A549 (cell line): ENCODE measurements around the gene ADAMTSL5.

Source experiments
- CEBPB ChIP-seq, 2 experiments: fragments of >200 bp in 1 of 2; sonication (Bioruptor Twin) in 1 of 2; formaldehyde crosslinking in 1 of 2; IDR thresholded peaks; 2 replicates each; pipeline ENCODE4 v1.6.1; 2012 to 2016
- CHD2 ChIP-seq: fragments of 150-350 bp; IDR thresholded peaks from 2 replicates; pipeline ENCODE4 v1.6.1; 2014; ENCODE audit warnings: low read length; ENCODE audit not compliant: partially characterized antibody
- EP300 ChIP-seq, 2 experiments: fragments of >200 bp; sonication (Bioruptor Twin); formaldehyde crosslinking; IDR thresholded peaks; 2 replicates in 1 of 2; 3 replicates in 1 of 2; pipeline ENCODE4 v1.6.1; 2016 to 2017
- ESRRA ChIP-seq: fragments of 150-350 bp; IDR thresholded peaks from 2 replicates; pipeline ENCODE4 v1.6.1; 2014; ENCODE audit warnings: mild to moderate bottlenecking, low read length, borderline replicate concordance
- MAFK ChIP-seq: fragments of 450-650 bp; IDR thresholded peaks from 2 replicates; pipeline ENCODE4 v1.6.1; 2014; ENCODE audit not compliant: partially characterized antibody
- NR3C1 ChIP-seq: fragments of >200 bp; sonication (Bioruptor Twin); formaldehyde crosslinking; IDR thresholded peaks from 3 replicates; pipeline ENCODE4 v1.6.1; 2017
- POLR2A ChIP-seq: IDR thresholded peaks from 2 replicates; pipeline ENCODE4 v1.6.1; 2012; ENCODE audit warnings: mild to moderate bottlenecking, low read length
- ZFP36 ChIP-seq: fragments of 450-650 bp; IDR thresholded peaks from 2 replicates; pipeline ENCODE4 v1.6.1; 2014; ENCODE audit warnings: borderline replicate concordance; ENCODE audit not compliant: partially characterized antibody
- TF ChIP-seq, protein P1 (sequence below): fragments of 450-650 bp; IDR thresholded peaks from 2 replicates; pipeline ENCODE4 v1.6.1; 2014; ENCODE audit warnings: antibody characterized with exemption
- TF ChIP-seq, protein P2 (sequence below): fragments of >200 bp; sonication (Bioruptor Twin); formaldehyde crosslinking; IDR thresholded peaks from 3 replicates; pipeline ENCODE4 v1.5.1; 2016
- TF ChIP-seq, protein P3 (sequence below): fragments of 200-600 bp; sonication (generic); IDR thresholded peaks from 2 replicates; pipeline ENCODE4 v1.6.1; 2016; ENCODE audit warnings: antibody characterized with exemption, mild to moderate bottlenecking, moderate library complexity
- TF ChIP-seq, protein P4 (sequence below): fragments of 150-350 bp; IDR thresholded peaks from 2 replicates; pipeline ENCODE4 v1.6.1; 2014; ENCODE audit warnings: low read depth, mild to moderate bottlenecking, low read length
- TF ChIP-seq, protein P5 (sequence below): IDR thresholded peaks from 2 replicates; pipeline ENCODE4 v1.6.1; 2012

DNA sequence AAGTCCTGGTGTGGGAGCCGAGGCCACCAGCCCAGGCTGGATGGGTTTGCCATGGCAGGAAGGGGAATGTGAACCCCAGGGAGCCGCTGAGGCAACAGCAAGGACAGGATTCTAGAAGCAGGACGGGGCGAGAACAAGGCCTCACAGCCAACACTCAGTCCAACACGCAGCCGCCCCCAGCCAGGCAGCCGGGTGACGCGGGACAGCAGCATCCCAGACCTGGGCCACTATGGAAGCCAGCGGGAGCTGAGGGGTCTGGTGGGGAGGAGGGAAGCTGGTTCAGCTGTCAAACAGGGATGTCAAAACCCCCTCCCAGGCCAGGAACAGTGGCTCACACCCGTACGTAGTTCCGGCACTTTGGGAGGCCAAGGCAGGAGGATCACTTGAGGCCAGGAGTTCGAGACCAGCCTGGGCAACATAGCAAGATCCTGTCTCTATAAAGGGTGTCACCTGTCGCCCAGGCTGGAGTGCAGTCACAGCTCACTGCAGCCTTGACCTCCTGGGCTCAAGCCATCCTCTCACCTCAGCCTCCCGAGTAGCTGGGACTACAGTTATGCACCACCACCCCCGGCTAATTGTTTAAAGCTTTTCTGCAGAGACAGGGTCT, 48.5 kb upstream of the ADAMTSL5 start:
- TF ChIP-seq ESRRA: no peak
- TF ChIP-seq, protein P1, sequence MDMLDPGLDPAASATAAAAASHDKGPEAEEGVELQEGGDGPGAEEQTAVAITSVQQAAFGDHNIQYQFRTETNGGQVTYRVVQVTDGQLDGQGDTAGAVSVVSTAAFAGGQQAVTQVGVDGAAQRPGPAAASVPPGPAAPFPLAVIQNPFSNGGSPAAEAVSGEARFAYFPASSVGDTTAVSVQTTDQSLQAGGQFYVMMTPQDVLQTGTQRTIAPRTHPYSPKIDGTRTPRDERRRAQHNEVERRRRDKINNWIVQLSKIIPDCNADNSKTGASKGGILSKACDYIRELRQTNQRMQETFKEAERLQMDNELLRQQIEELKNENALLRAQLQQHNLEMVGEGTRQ: no peak
- TF ChIP-seq, protein P2, sequence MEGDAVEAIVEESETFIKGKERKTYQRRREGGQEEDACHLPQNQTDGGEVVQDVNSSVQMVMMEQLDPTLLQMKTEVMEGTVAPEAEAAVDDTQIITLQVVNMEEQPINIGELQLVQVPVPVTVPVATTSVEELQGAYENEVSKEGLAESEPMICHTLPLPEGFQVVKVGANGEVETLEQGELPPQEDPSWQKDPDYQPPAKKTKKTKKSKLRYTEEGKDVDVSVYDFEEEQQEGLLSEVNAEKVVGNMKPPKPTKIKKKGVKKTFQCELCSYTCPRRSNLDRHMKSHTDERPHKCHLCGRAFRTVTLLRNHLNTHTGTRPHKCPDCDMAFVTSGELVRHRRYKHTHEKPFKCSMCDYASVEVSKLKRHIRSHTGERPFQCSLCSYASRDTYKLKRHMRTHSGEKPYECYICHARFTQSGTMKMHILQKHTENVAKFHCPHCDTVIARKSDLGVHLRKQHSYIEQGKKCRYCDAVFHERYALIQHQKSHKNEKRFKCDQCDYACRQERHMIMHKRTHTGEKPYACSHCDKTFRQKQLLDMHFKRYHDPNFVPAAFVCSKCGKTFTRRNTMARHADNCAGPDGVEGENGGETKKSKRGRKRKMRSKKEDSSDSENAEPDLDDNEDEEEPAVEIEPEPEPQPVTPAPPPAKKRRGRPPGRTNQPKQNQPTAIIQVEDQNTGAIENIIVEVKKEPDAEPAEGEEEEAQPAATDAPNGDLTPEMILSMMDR: no peak
- no peak for TF ChIP-seq MAFK
- no peak for TF ChIP-seq POLR2A
- TF ChIP-seq CEBPB (IDR thresholded peaks at IDR 0.05): no peak
- TF ChIP-seq, protein P3, sequence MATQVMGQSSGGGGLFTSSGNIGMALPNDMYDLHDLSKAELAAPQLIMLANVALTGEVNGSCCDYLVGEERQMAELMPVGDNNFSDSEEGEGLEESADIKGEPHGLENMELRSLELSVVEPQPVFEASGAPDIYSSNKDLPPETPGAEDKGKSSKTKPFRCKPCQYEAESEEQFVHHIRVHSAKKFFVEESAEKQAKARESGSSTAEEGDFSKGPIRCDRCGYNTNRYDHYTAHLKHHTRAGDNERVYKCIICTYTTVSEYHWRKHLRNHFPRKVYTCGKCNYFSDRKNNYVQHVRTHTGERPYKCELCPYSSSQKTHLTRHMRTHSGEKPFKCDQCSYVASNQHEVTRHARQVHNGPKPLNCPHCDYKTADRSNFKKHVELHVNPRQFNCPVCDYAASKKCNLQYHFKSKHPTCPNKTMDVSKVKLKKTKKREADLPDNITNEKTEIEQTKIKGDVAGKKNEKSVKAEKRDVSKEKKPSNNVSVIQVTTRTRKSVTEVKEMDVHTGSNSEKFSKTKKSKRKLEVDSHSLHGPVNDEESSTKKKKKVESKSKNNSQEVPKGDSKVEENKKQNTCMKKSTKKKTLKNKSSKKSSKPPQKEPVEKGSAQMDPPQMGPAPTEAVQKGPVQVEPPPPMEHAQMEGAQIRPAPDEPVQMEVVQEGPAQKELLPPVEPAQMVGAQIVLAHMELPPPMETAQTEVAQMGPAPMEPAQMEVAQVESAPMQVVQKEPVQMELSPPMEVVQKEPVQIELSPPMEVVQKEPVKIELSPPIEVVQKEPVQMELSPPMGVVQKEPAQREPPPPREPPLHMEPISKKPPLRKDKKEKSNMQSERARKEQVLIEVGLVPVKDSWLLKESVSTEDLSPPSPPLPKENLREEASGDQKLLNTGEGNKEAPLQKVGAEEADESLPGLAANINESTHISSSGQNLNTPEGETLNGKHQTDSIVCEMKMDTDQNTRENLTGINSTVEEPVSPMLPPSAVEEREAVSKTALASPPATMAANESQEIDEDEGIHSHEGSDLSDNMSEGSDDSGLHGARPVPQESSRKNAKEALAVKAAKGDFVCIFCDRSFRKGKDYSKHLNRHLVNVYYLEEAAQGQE: no peak
- TF ChIP-seq NR3C1: no peak
- TF ChIP-seq ZFP36: no peak
- TF ChIP-seq, protein P4, sequence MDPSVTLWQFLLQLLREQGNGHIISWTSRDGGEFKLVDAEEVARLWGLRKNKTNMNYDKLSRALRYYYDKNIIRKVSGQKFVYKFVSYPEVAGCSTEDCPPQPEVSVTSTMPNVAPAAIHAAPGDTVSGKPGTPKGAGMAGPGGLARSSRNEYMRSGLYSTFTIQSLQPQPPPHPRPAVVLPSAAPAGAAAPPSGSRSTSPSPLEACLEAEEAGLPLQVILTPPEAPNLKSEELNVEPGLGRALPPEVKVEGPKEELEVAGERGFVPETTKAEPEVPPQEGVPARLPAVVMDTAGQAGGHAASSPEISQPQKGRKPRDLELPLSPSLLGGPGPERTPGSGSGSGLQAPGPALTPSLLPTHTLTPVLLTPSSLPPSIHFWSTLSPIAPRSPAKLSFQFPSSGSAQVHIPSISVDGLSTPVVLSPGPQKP: no peak
- TF ChIP-seq, protein P5, sequence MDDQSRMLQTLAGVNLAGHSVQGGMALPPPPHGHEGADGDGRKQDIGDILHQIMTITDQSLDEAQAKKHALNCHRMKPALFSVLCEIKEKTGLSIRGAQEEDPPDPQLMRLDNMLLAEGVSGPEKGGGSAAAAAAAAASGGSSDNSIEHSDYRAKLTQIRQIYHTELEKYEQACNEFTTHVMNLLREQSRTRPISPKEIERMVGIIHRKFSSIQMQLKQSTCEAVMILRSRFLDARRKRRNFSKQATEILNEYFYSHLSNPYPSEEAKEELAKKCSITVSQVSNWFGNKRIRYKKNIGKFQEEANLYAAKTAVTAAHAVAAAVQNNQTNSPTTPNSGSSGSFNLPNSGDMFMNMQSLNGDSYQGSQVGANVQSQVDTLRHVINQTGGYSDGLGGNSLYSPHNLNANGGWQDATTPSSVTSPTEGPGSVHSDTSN: no peak
- no peak for TF ChIP-seq EP300 (IDR thresholded peaks at IDR 0.05)
- TF ChIP-seq CHD2: no peak
